NB4 (cell line): ENCODE data around the gene HTR1D.

ENCODE experiments used
- DNase-seq: peaks from one replicate; pipeline ENCODE4 v3.0.0; 2010; ENCODE audit warnings: low read depth
- H3K4me3 ChIP-seq: one replicate; pipeline ENCODE4 v1.5.1; 2011; ENCODE audit warnings: mild to moderate bottlenecking, low read depth, low read length, moderate library complexity
- CTCF ChIP-seq: IDR thresholded peaks from one replicate; pipeline ENCODE4 v1.5.1; 2012; ENCODE audit warnings: low read depth, low read length
- MAX ChIP-seq: IDR thresholded peaks from 2 replicates; pipeline ENCODE4 v1.6.1; 2011; ENCODE audit warnings: low read depth, low read length
- MYC ChIP-seq: IDR thresholded peaks from 2 replicates; pipeline ENCODE4 v1.6.1; 2011; ENCODE audit warnings: low read depth, low read length
- POLR2A ChIP-seq: IDR thresholded peaks from 2 replicates; pipeline ENCODE4 v1.6.1; 2011; ENCODE audit warnings: mild to moderate bottlenecking; ENCODE audit not compliant: insufficient read length; ENCODE audit errors: extremely low read depth

Gene HTR1D

DNA sequence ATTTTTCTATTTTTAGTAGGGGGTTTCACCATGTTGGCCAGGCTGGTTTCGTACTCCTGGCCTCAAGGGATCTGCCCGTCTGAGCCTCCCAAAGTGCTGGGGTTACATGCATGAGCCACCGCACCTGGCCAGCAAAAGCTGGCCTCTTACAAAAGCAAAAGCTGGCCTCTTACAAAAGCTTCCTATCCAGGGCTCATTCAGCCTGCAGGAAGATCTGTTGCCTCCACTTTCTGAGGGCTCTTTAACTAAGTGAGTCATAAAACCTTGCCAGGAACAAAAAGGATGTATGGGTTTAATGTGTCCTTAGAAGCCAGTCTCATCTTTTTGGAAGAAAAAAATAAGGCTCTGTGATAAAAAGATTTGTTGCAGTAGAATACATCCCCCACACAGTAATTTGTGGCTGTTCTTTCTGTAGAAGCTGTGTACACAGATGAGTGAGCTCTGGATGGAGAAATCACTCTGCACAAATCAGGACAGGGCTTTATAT lies 15.0 kb downstream of the HTR1D start:
- DNase-seq = peak; percentile 27
- TF ChIP-seq MAX (no peak), CTCF (no peak), POLR2A (no peak), MYC (no peak)
- H3K4me3 ChIP-seq = no peak overlapping the region

GRCh38 chr1:23200883-23201282 lies 16.4 kb downstream of the HTR1D start:
- TF ChIP-seq POLR2A (no peak), MYC (no peak), CTCF (no peak), MAX (no peak)
- no peak for DNase-seq
- H3K4me3 ChIP-seq = no peak overlapping the region

GRCh38 chr1:23198373-23198772 lies 18.9 kb downstream of the HTR1D start:
- peak; percentile 29 for DNase-seq
- no peak for TF ChIP-seq MYC
- no peak for TF ChIP-seq MAX
- TF ChIP-seq CTCF = no peak
- no peak for TF ChIP-seq POLR2A
- no peak overlapping the region for H3K4me3 ChIP-seq

GRCh38 chr1:23196627-23197328 lies 20.5 kb downstream of the HTR1D start:
- DNase-seq = no peak
- H3K4me3 ChIP-seq = no peak overlapping the region

DNA sequence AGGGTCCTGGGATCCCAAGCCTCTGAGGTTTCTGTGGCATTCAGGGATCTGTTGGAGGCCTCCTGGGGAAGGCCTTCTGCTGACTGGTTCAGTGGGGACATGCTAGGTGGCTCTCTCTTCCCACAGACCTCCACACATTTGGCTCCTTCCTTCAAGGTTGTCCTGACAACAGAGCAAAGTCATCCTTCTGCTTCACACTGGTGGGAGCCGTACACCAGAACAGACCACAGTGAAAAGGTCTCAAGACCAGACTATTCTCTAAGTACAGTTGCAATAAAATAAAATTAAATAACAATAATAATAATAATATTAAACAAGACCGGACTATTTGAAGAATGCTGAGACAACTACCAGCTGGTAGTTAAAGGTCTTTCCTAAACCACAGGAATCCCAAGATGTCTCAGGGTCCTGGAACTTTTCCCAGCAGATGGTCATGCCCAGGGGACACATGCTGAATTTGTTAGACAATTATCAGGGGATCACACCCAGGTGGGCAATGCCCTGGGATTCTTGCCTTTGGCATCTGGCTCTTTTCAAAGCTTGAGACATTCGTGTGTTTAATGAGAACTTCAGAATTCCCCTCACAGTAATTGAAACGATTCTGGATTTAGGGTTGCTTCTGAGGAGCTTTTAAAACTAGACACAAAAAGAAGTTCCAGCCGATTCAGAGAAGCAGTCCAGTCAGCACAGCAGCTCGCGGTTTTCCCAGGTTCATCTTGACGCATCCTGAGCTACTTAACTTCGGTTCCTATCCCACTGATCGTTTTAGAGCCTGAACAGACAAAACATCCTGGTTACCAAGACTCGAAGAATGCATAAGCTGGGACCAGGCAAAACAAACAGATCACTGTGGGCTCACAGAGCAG lies 22.9 kb downstream of the HTR1D start:
- no peak overlapping the region for H3K4me3 ChIP-seq
- TF ChIP-seq MYC (no peak), MAX (no peak), POLR2A (no peak), CTCF (no peak)
- DNase-seq = no peak

More at GRCh38 chr1:23196627-23197328, 20.5 kb downstream of the HTR1D start:
- TF ChIP-seq CTCF (no peak), MYC (no peak), MAX (no peak), POLR2A (no peak)
